Thoracic aorta (tissue), 2 donors: Measurements from ENCODE around the gene PDZD4. TPM values are rescaled to one million over a fixed set of nuclear protein-coding genes. Genes with fewer than 3 reads are reported as not detected.

Experiments
- ATAC-seq: fragments of 150-250 bp; one replicate; pipeline ENCODE4 v1.8.0; 2017; ENCODE audit warnings: low read depth; ENCODE audit not compliant: insufficient number of reproducible peaks, low FRiP score
- DNase-seq: peaks from one replicate; pipeline ENCODE4 v3.0.0-alpha.2; 2020; ENCODE audit warnings: low spot score
- H3K27ac ChIP-seq, 2 donors: fragments of 200-600 bp; sonication (generic); 1 replicate in 1 of 2; 2 replicates in 1 of 2; pipeline ENCODE4 v1.5.1; 2016; ENCODE audit warnings: mild to moderate bottlenecking in 2 of 2, moderate library complexity in 2 of 2
- H3K27me3 ChIP-seq: fragments of 200-600 bp; sonication (generic); replicated peaks from 2 replicates; pipeline ENCODE4 v1.6.0; 2016; ENCODE audit warnings: mild to moderate bottlenecking; ENCODE audit not compliant: insufficient read depth
- H3K36me3 ChIP-seq: fragments of 200-600 bp; sonication (generic); one replicate; pipeline ENCODE4 v1.5.1; 2016
- H3K4me1 ChIP-seq, 2 donors: fragments of 200-600 bp; sonication (generic); 1 replicate in 1 of 2; 2 replicates in 1 of 2; pipeline versions ENCODE4 v1.5.1 to v1.6.0; 2016; ENCODE audit warnings: low read depth in 2 of 2, mild to moderate bottlenecking in 1 of 2; ENCODE audit not compliant: control insufficient read depth in 1 of 2
- H3K4me3 ChIP-seq: fragments of 200-600 bp; sonication (generic); 2 replicates; pipeline ENCODE4 v1.5.1; 2016; ENCODE audit warnings: mild to moderate bottlenecking
- H3K9me3 ChIP-seq: fragments of 200-600 bp; sonication (generic); 2 replicates; pipeline ENCODE4 v1.5.1; 2016
- CTCF ChIP-seq: fragments of 200-600 bp; sonication (generic); IDR thresholded peaks from one replicate; pipeline ENCODE4 v1.5.1; 2019; ENCODE audit warnings: antibody characterized with exemption
- total RNA-seq, 2 donors: library from RNA; depleted of rRNA; stranded (reverse); fragments of >200 nt; gene quantifications; one replicate each; pipeline versions ENCODE4 v1.1.0 to v1.2.3, GENCODE V29; 2016

Gene PDZD4
- total RNA-seq, 2 donors from 2014 or later: 4.4 to 11.6 TPM

GRCh38 chrX:153766098-153766817, 64.1 kb downstream of the PDZD4 start:
- Histone ChIP-seq H3K27ac (peak overlapping the region; percentile 38 to 74), H3K27me3 (no peaks in the 10 kb centered on the region), H3K4me3 (peak overlapping the region; percentile 68), H3K4me1 (peaks cover 0 to 8% of the 10 kb centered on the region in 2 donors), H3K36me3 (no peaks in the 10 kb centered on the region), H3K9me3 (no peaks in the 10 kb centered on the region)
- DNase-seq: no peak
- no peak for ATAC-seq
- no peak for TF ChIP-seq CTCF

GRCh38 chrX:153765138-153766079, 64.9 kb downstream of the PDZD4 start:
- Histone ChIP-seq H3K27ac (peak overlapping the region; percentile 38 to 74), H3K4me3 (peak overlapping the region; percentile 68), H3K9me3 (no peaks in the 10 kb centered on the region), H3K27me3 (no peaks in the 10 kb centered on the region), H3K4me1 (peaks cover 0 to 8% of the 10 kb centered on the region in 2 donors), H3K36me3 (no peaks in the 10 kb centered on the region)
- TF ChIP-seq CTCF: no peak
- ATAC-seq (no peak), DNase-seq (no peak)

- Histone ChIP-seq H3K27me3 (no peaks in the 10 kb centered on the region), H3K27ac (peak overlapping the region in 1 of 2 donors; percentile 74), H3K4me3 (peak overlapping the region; percentile 68), H3K36me3 (no peaks in the 10 kb centered on the region), H3K9me3 (no peaks in the 10 kb centered on the region), H3K4me1 (peaks cover 0 to 8% of the 10 kb centered on the region in 2 donors)
- ATAC-seq (no peak), DNase-seq (no peak)
- no peak for TF ChIP-seq CTCF
These were observed 65.6 kb downstream of the PDZD4 start for GRCh38 chrX:153764786-153765137.

- DNase-seq (peak; percentile 33), ATAC-seq (peak; percentile 28)
- Histone ChIP-seq H3K9me3 (no peaks in the 10 kb centered on the region), H3K36me3 (no peaks in the 10 kb centered on the region), H3K4me1 (peaks cover 0 to 8% of the 10 kb centered on the region in 2 donors), H3K27me3 (no peaks in the 10 kb centered on the region), H3K27ac (peak within 1 kb of the TSS in 1 of 2 donors; percentile 74), H3K4me3 (peak within 1 kb of the TSS; percentile 68)
- peak; percentile 75 for TF ChIP-seq CTCF
These were observed 66.2 kb downstream of the PDZD4 start, which contains the start of gene PLXNB3 for GRCh38 chrX:153763989-153764755. Gene PLXNB3 (plus strand): TSS chrX:153764249. CDS start chrX:153765536, 1,287 bp downstream.
